ENCODE results near the gene GGT1. TPM values are rescaled to one million over a fixed set of nuclear protein-coding genes. Genes with fewer than 3 reads are reported as not detected.

The GGT1 gene
- polyA plus RNA-seq, 1 of the 3 experiments (the other 2 are of a cell fraction) = 1.6 TPM

- Histone ChIP-seq H3K4me3 (ENCODE audit: low read depth in 2 of 2, low read length in 1 of 2) (no peak overlapping the region), H3K4me1 (ENCODE audit: control insufficient read depth in 1 of 2, insufficient read depth in 2 of 2, low read depth in 1 of 2, low read length in 1 of 2) (peaks cover 4 to 43% of the 10 kb centered on the region in 2 experiments; a peak in 2 of 4 replicates), H3K4me2 (no peak overlapping the region), H3K9me2 (no peaks in the 10 kb centered on the region), H3K9me3 (no peaks in the 10 kb centered on the region), H2AFZ (ENCODE audit: low read depth) (no peak overlapping the region), H3K9ac (no peak overlapping the region), H3K27ac (ENCODE audit: low read depth in 2 of 2, low read length in 1 of 2) (no peak overlapping the region; a peak in 1 of 4 replicates), H3F3A (replicated peaks; ENCODE audit: insufficient read depth) (no peaks in the 10 kb centered on the region), H3K79me2 (ENCODE audit: insufficient read depth) (no peaks in the 10 kb centered on the region), H3K36me3 (replicated peaks in 1 of 2; ENCODE audit: control insufficient read depth in 1 of 2, insufficient read depth in 2 of 2, low read length in 1 of 2) (peaks cover 0 to 21% of the 10 kb centered on the region in 2 experiments), H4K20me1 (ENCODE audit: insufficient read depth) (no peaks in the 10 kb centered on the region), H3K27me3 (ENCODE audit: insufficient read depth) (no peaks in the 10 kb centered on the region)
- CTCF ChIA-PET = interaction anchor here (0.5 kb wide), 1 partner anchor 251 kb away, joined by 3 read pairs; no protein-coding TSS in a partner anchor
- TF ChIP-seq RAD21 (IDR thresholded peaks at IDR 0.05; ENCODE audit: low read length) = no peak
- no peak for DNase-seq
- 89% methylated on average over 15 of the region's 21 CpGs for WGBS (ENCODE audit: low lambda C conversion rate)
- POLR2A ChIA-PET = interaction anchor here (1.1 kb wide), 1 partner anchor 34 kb away, joined by 6 read pairs; the partner anchor contains the start of gene GUCD1
Observed at GRCh38 chr22:24588757-24589481, 14.1 kb upstream of the GGT1 start.

GRCh38 chr22:24589518-24590030, 13.4 kb upstream of the GGT1 start:
- no peak overlapping the region for H3K27ac ChIP-seq (ENCODE audit: low read depth in 2 of 2, low read length in 1 of 2)
- H3K79me2 ChIP-seq (ENCODE audit: insufficient read depth) = no peaks in the 10 kb centered on the region
- no peak overlapping the region for H2AFZ ChIP-seq (ENCODE audit: low read depth)
- peaks cover 0 to 42% of the 10 kb centered on the region in 2 experiments; a peak in 1 of 4 replicates for H3K4me1 ChIP-seq (ENCODE audit: control insufficient read depth in 1 of 2, insufficient read depth in 2 of 2, low read depth in 1 of 2, low read length in 1 of 2)
- no peak overlapping the region for H3K4me3 ChIP-seq (ENCODE audit: low read depth in 2 of 2, low read length in 1 of 2)
- 93% methylated on average over 6 of the region's 7 CpGs for WGBS (ENCODE audit: low lambda C conversion rate)
- POLR2A ChIA-PET = interaction anchor here (1.1 kb wide), 1 partner anchor 35 kb away, joined by 6 read pairs; the partner anchor contains the start of gene GUCD1
- no peak overlapping the region for H3K4me2 ChIP-seq
- H3K9ac ChIP-seq = no peak overlapping the region
- CTCF ChIA-PET = no interaction called here
- H3K9me2 ChIP-seq = no peaks in the 10 kb centered on the region
- H4K20me1 ChIP-seq (ENCODE audit: insufficient read depth) = no peaks in the 10 kb centered on the region
- H3K9me3 ChIP-seq = no peaks in the 10 kb centered on the region
- peaks cover 0 to 21% of the 10 kb centered on the region in 2 experiments for H3K36me3 ChIP-seq (replicated peaks in 1 of 2; ENCODE audit: control insufficient read depth in 1 of 2, insufficient read depth in 2 of 2, low read length in 1 of 2)
- TF ChIP-seq FOXM1 (IDR thresholded peaks at IDR 0.05; ENCODE audit: low read depth) (no peak), TCF12 (IDR thresholded peaks at IDR 0.05) (no peak), MAX (IDR thresholded peaks at IDR 0.05; ENCODE audit: low read depth) (no peak), RAD21 (IDR thresholded peaks at IDR 0.05; ENCODE audit: low read length) (no peak), REST (IDR thresholded peaks at IDR 0.05; ENCODE audit: low read depth, low read length) (no peak)
- no peaks in the 10 kb centered on the region for H3F3A ChIP-seq (replicated peaks; ENCODE audit: insufficient read depth)
- H3K27me3 ChIP-seq (ENCODE audit: insufficient read depth) = no peaks in the 10 kb centered on the region
- DNase-seq = no peak

Measured in SK-N-SH (cell line).